GM21360 (cell line): Measurements from ENCODE around the gene UPF1.

Source experiments
- ATAC-seq: cut with Tn5 transposase; IDR thresholded peaks from one replicate; pipeline ENCODE4 v1.9.1; 2021; ENCODE audit warnings: mild to moderate bottlenecking, moderate library complexity; ENCODE audit not compliant: unreplicated experiment

The UPF1 gene

GRCh38 chr19:18831524-18832305 lies at the start of gene UPF1:
Gene UPF1 (plus strand): TSS chr19:18831959. CDS start chr19:18832210, 251 bp downstream.
- peak; percentile 63 for ATAC-seq

GRCh38 chr19:18782559-18783225 lies 49.1 kb upstream of the UPF1 start:
- ATAC-seq, result no peak

GRCh38 chr19:18783958-18784785 lies 47.6 kb upstream of the UPF1 start:
- no peak for ATAC-seq

GRCh38 chr19:18784786-18785120 lies 47.0 kb upstream of the UPF1 start:
- ATAC-seq, result no peak

GRCh38 chr19:18785179-18786124 lies 46.3 kb upstream of the UPF1 start:
- ATAC-seq, result no peak

- no peak for ATAC-seq
Measured at GRCh38 chr19:18788529-18789421, 43.0 kb upstream of the UPF1 start.

- no peak for ATAC-seq
Measured at GRCh38 chr19:18789422-18789869, 42.3 kb upstream of the UPF1 start.

GRCh38 chr19:18789883-18790565 lies 41.7 kb upstream of the UPF1 start:
- no peak for ATAC-seq

GRCh38 chr19:18790566-18791314 lies 41.0 kb upstream of the UPF1 start, which contains the start of gene COMP:
Gene COMP (minus strand): TSS chr19:18791305. CDS start chr19:18791269, 36 bp downstream.
- no peak for ATAC-seq

- no peak for ATAC-seq
Measured at GRCh38 chr19:18791315-18791678, 40.5 kb upstream of the UPF1 start.

GRCh38 chr19:18792661-18793060 lies 39.1 kb upstream of the UPF1 start:
- ATAC-seq, result no peak

GRCh38 chr19:18793144-18794028 lies 38.4 kb upstream of the UPF1 start:
- ATAC-seq, result no peak

- ATAC-seq, result no peak
Measured at GRCh38 chr19:18794029-18794313, 37.8 kb upstream of the UPF1 start.

GRCh38 chr19:18794692-18795091 lies 37.1 kb upstream of the UPF1 start:
- ATAC-seq, result no peak

- ATAC-seq, result no peak
Measured at GRCh38 chr19:18795540-18795939, 36.2 kb upstream of the UPF1 start.

GRCh38 chr19:18796239-18796638 lies 35.5 kb upstream of the UPF1 start:
- ATAC-seq, result no peak
